Smooth muscle cell (in vitro differentiated cells): ENCODE data around the gene FOXN1. TPM values are rescaled to one million over a fixed set of nuclear protein-coding genes. Genes with fewer than 3 reads are reported as not detected.

Experiments used
- DNase-seq: peaks from one replicate; lab custom pipeline; 2025; ENCODE audit not compliant: unreplicated experiment; lab: John Stamatoyannopoulos, UW
- H2AFZ ChIP-seq: fragments of 200-600 bp; sonication (generic); 2 replicates; pipeline ENCODE4 v1.6.0; 2016; ENCODE audit warnings: antibody characterized with exemption, low read depth, mild to moderate bottlenecking
- H3F3A ChIP-seq: fragments of 200-600 bp; sonication (generic); 2 replicates; pipeline ENCODE4 v1.6.0; 2017; ENCODE audit warnings: antibody characterized with exemption, low read depth
- H3K27ac ChIP-seq: fragments of 200-600 bp; sonication (generic); 2 replicates; pipeline ENCODE4 v1.5.1; 2016; ENCODE audit warnings: low read depth, mild to moderate bottlenecking
- H3K27me3 ChIP-seq: fragments of 200-600 bp; sonication (generic); 2 replicates; pipeline ENCODE4 v1.6.1; 2016; ENCODE audit warnings: low read depth, mild to moderate bottlenecking
- H3K36me3 ChIP-seq: fragments of 200-600 bp; sonication (generic); 2 replicates; pipeline ENCODE4 v1.5.1; 2016; ENCODE audit warnings: low read depth
- H3K4me1 ChIP-seq: fragments of 200-600 bp; sonication (generic); 2 replicates; pipeline ENCODE4 v1.5.1; 2016; ENCODE audit warnings: low read depth
- H3K4me2 ChIP-seq: fragments of 200-600 bp; sonication (generic); 2 replicates; pipeline ENCODE4 v1.6.0; 2016; ENCODE audit warnings: mild to moderate bottlenecking
- H3K4me3 ChIP-seq: fragments of 200-600 bp; sonication (generic); 2 replicates; pipeline ENCODE4 v1.5.1; 2016; ENCODE audit warnings: mild to moderate bottlenecking
- H3K79me2 ChIP-seq: fragments of 200-600 bp; sonication (generic); 2 replicates; pipeline ENCODE4 v1.6.0; 2016; ENCODE audit warnings: low read depth, mild to moderate bottlenecking
- H3K9ac ChIP-seq: fragments of 200-600 bp; sonication (generic); 2 replicates; pipeline ENCODE4 v1.6.0; 2016; ENCODE audit warnings: low read depth
- H3K9me3 ChIP-seq: fragments of 200-600 bp; sonication (generic); replicated peaks from 2 replicates; pipeline ENCODE4 v1.5.1; 2016; ENCODE audit warnings: low read depth
- H4K20me1 ChIP-seq: fragments of 200-600 bp; sonication (generic); 2 replicates; pipeline ENCODE4 v1.6.0; 2016; ENCODE audit warnings: low read depth
- CTCF ChIP-seq: fragments of 200-600 bp; sonication (generic); IDR thresholded peaks from 2 replicates; pipeline ENCODE4 v1.5.1; 2017; ENCODE audit warnings: borderline replicate concordance, mild to moderate bottlenecking, antibody characterized with exemption; ENCODE audit not compliant: insufficient read depth, poor library complexity, severe bottlenecking
- WGBS: methylation state at CpG from one replicate; pipeline ENCODE4 v1.1.7; 2016; ENCODE audit warnings: low lambda C conversion rate; 5-methylcytosine and 5-hydroxymethylcytosine counted together
- polyA plus RNA-seq: library from polyadenylated mRNA; unstranded; fragments of >200 nt; fragmentation: Nextera tagmentation; extraction: Ambion mirVana; gene quantifications from 2 replicates; pipeline ENCODE4 v1.2.1, GENCODE V29; 2016
- total RNA-seq: library from RNA; depleted of rRNA; stranded (reverse); fragments of >200 nt; gene quantifications from 2 replicates; pipeline ENCODE4 v1.2.3, GENCODE V29; 2014

The FOXN1 gene
- total and polyA plus RNA-seq, 2 experiments from 2014 or later, result 0.36 TPM; not detected in 1

DNA sequence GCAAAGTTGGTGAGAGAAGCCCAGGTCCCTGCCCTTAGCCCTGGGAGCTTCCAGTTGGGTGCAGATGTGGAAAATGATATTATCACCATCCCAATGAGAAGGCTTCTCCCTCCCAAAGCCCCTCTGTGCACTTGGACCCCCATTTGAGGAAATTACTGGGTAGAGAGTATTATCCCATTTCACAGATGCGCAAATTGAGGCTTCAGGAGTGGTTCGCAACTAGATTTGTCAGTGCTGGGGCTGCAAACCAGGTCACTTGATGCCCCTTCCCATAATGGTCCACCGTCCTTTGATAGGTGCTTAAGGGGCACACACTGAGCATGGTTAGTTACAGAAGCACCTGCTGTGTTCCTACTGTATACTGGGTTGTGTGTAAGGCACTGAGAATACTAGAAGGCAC lies 14.3 kb upstream of the FOXN1 start:
- Histone ChIP-seq H3K4me2 (no peak overlapping the region), H3K27ac (no peak overlapping the region), H3K79me2 (no peaks in the 10 kb centered on the region), H3K9me3 (no peaks in the 10 kb centered on the region), H3K9ac (no peak overlapping the region), H3K4me3 (no peak overlapping the region), H3K27me3 (peaks cover 4% of the 10 kb centered on the region), H3F3A (no peaks in the 10 kb centered on the region), H3K4me1 (no peaks in the 10 kb centered on the region), H2AFZ (no peak overlapping the region), H4K20me1 (no peaks in the 10 kb centered on the region), H3K36me3 (no peaks in the 10 kb centered on the region)
- DNase-seq, result no peak
- no peak for TF ChIP-seq CTCF
- 94% methylated on average over 3 of the region's 3 CpGs for WGBS

GRCh38 chr17:28492352-28493310 lies 13.5 kb upstream of the FOXN1 start:
- Histone ChIP-seq H3K4me2 (no peak overlapping the region), H4K20me1 (no peaks in the 10 kb centered on the region), H3K9me3 (no peaks in the 10 kb centered on the region), H3K27ac (no peak overlapping the region), H3K9ac (no peak overlapping the region), H3K79me2 (no peaks in the 10 kb centered on the region), H3K4me1 (no peaks in the 10 kb centered on the region), H3K36me3 (no peaks in the 10 kb centered on the region), H3K27me3 (peaks cover 4% of the 10 kb centered on the region), H3K4me3 (no peak overlapping the region), H2AFZ (no peak overlapping the region), H3F3A (no peaks in the 10 kb centered on the region)
- WGBS, result 79% methylated on average over 4 of the region's 4 CpGs
- DNase-seq, result no peak
- TF ChIP-seq CTCF, result no peak

- no peak for TF ChIP-seq CTCF
- H3K79me2 ChIP-seq, result no peaks in the 10 kb centered on the region
- WGBS, result 82% methylated on average over 9 of the region's 9 CpGs
- H2AFZ ChIP-seq, result no peak overlapping the region
- DNase-seq, result no peak
- no peaks in the 10 kb centered on the region for H4K20me1 ChIP-seq
- H3K4me2 ChIP-seq, result no peak overlapping the region
- no peak overlapping the region for H3K27ac ChIP-seq
- H3K27me3 ChIP-seq, result peaks cover 4% of the 10 kb centered on the region
- H3K9ac ChIP-seq, result no peak overlapping the region
- no peaks in the 10 kb centered on the region for H3K9me3 ChIP-seq
- H3K36me3 ChIP-seq, result no peaks in the 10 kb centered on the region
- no peaks in the 10 kb centered on the region for H3F3A ChIP-seq
- H3K4me1 ChIP-seq, result no peaks in the 10 kb centered on the region
- H3K4me3 ChIP-seq, result no peak overlapping the region
Measured at GRCh38 chr17:28493460-28493859, 12.7 kb upstream of the FOXN1 start.
